Spinal cord (tissue), 10 donors: ENCODE measurements around the gene MYMK. TPM values are rescaled to one million over a fixed set of nuclear protein-coding genes. Genes with fewer than 3 reads are reported as not detected.

Experiments used
- DNase-seq, 6 donors: peaks; one replicate each; pipeline versions ENCODE4 v3.0.0 to v3.0.0-alpha.2; 2013 to 2015; ENCODE audit warnings: low spot score in 6 of 6, low read depth in 4 of 6
- H3K27ac ChIP-seq: one replicate; pipeline ENCODE4 v1.5.1; 2013; ENCODE audit warnings: low read depth, low read length, control low read depth
- H3K27me3 ChIP-seq: one replicate; pipeline ENCODE4 v1.6.1; 2013; ENCODE audit warnings: low read length; ENCODE audit not compliant: control insufficient read depth, insufficient read depth
- H3K36me3 ChIP-seq: one replicate; pipeline ENCODE4 v1.6.1; 2013; ENCODE audit warnings: low read length; ENCODE audit not compliant: control insufficient read depth, insufficient read depth
- H3K4me1 ChIP-seq: one replicate; pipeline ENCODE4 v1.6.1; 2013; ENCODE audit warnings: low read length; ENCODE audit not compliant: control insufficient read depth, insufficient read depth
- H3K4me3 ChIP-seq: one replicate; pipeline ENCODE4 v1.5.1; 2013; ENCODE audit warnings: low read depth, low read length, control low read depth
- H3K9me3 ChIP-seq: one replicate; pipeline ENCODE4 v1.6.1; 2013; ENCODE audit warnings: low read length; ENCODE audit not compliant: control insufficient read depth, insufficient read depth
- WGBS: methylation state at CpG from one replicate; pipeline ENCODE4 v1.1.5; 2013; ENCODE audit warnings: missing lambda C conversion rate; ENCODE audit not compliant: insufficient coverage; 5-methylcytosine and 5-hydroxymethylcytosine counted together
- polyA plus RNA-seq, 2 donors: library from polyadenylated mRNA; unstranded; fragments of 120-200 nt; gene quantifications; one replicate each; pipeline ENCODE4 v1.2.1, GENCODE V29; 2013; ENCODE audit not compliant: insufficient read length in 2 of 2
- total RNA-seq, 2 donors: library from RNA; depleted of rRNA in 1 of 2; stranded (reverse); fragments of 120-200 nt in 1 of 2; fragments of >200 nt in 1 of 2; gene quantifications; one replicate each; pipeline versions ENCODE4 v1.2.3 to v1.2.4, GENCODE V29; 2013 to 2014
- donor health status: healthy.

MYMK gene
- total and polyA plus RNA-seq, 4 donors = 0.26 TPM; not detected in 3

DNA sequence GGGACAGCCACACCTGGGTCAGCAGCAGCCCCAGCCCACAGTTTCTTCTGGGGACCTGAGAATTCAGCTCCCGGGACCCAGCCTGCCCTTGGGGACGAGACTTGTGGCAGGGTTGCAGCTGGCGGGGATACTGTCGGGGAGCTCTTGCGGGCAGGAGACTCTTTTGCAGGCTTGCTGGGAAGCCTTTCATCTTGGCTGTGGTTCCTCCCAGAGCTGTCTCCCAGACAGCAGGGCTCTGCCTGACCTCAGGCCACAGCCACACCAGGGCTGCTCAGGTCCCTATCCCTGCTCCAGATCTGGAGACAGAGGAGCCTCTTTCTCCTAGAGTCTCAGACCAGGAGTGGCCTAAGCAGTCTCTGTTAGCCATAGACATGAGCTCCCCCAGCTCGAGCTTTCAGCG, 4.7 kb upstream of the MYMK start:
- H3K4me3 ChIP-seq = no peak overlapping the region
- no peak for DNase-seq
- H3K27ac ChIP-seq = no peak overlapping the region
- H3K4me1 ChIP-seq = peaks cover 68% of the 10 kb centered on the region
- H3K36me3 ChIP-seq = no peaks in the 10 kb centered on the region
- H3K27me3 ChIP-seq = peaks cover 4% of the 10 kb centered on the region
- no peaks in the 10 kb centered on the region for H3K9me3 ChIP-seq
- 76% methylated on average over 7 of the region's 7 CpGs for WGBS

DNA sequence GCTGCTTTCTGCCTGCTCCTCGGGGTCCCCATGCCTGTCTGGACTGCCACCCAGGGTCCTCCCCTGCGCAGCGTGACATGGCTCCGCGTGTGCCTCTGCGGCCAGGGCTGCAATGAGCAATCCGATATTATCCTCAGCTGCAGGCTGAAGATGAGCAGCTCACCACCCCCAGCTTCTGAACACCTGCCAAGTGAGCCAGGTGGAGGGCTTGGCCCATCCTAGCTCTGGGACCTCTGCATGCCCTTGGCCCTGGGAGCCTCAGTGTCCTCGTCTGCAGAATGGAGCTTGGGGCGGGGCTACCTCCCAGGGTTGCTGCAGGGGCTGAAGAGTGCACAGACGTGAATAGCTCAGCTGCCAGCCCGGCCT, 4.1 kb upstream of the MYMK start:
- H3K27ac ChIP-seq = no peak overlapping the region
- H3K27me3 ChIP-seq = peaks cover 3% of the 10 kb centered on the region
- no peaks in the 10 kb centered on the region for H3K36me3 ChIP-seq
- no peak for DNase-seq
- 62% methylated on average over 10 of the region's 11 CpGs for WGBS
- H3K9me3 ChIP-seq = no peaks in the 10 kb centered on the region
- peaks cover 66% of the 10 kb centered on the region for H3K4me1 ChIP-seq
- H3K4me3 ChIP-seq = no peak overlapping the region

DNA sequence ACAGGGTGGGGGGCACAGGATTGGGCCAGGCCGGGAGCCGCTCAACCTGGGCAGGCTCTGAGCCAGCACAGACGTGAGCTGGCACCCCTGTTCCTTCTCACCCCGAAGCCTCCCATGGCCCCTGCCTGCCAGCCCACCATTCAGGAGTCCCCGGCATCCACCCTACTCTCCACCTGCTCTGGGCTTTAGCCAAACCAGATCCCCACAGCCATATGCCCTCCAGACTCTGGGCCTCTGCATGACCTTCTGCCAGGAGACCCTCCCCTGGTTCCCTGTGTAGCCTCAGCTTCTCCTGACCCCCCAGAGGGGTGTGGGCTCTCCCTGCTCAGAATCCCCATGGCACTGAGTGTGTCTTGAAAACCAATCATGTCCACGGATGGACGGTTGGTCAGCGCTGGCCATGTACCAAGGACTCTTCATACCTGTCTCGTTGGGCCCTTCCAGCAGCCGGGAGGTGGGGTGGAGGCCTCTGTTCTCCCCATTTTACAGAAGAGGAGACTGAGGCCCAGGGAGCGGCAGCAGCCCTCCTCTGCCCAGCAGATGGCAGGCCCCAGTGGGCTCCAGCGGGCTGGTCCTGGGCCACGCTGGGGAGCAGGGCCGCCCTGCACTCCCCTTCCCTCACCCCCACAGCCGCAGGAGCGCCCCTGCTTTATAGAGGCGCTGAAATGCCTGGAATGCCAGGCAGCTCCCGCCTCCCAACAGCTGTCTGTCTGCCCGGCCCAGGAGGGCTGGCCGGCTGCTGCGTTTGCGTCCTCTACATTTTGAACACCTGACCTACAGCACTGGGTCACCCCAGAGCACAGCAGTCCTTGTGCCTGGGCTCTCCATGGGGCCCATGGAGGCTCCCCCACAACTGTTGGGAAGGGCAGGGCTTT, 3.5 kb upstream of the MYMK start:
- Histone ChIP-seq H3K27ac (no peak overlapping the region), H3K4me1 (peaks cover 60% of the 10 kb centered on the region), H3K9me3 (no peaks in the 10 kb centered on the region), H3K4me3 (no peak overlapping the region), H3K36me3 (no peaks in the 10 kb centered on the region), H3K27me3 (peaks cover 3% of the 10 kb centered on the region)
- no peak for DNase-seq
- WGBS = 55% methylated on average over 21 of the region's 22 CpGs

DNA sequence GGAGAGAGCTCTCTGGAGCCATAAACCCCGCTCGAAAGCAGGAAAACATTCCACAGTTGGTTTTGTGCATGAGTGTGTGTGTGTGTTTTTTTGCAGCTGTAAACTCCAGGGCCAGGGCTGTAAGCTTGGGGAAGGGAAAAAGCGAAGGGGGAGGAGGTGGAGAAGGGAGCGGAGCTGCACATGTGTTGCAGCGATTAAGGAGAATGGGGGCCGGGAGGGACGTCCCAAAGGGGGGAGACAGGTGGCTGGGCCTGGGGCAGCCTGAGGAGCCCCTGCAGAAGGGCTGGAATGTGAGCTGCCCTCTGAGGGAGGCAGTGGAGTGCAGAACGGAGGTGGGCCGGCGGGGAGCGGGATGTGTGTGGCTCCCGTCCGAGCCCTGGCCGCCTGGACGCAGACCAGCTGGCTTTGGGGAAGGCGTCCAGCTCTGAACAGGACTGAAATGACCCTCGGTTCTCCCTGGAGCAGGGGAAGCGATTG, 2.7 kb upstream of the MYMK start:
- Histone ChIP-seq H3K4me1 (peaks cover 53% of the 10 kb centered on the region), H3K9me3 (no peaks in the 10 kb centered on the region), H3K27me3 (peaks cover 3% of the 10 kb centered on the region), H3K36me3 (no peaks in the 10 kb centered on the region), H3K4me3 (no peak overlapping the region), H3K27ac (peak overlapping the region; percentile 16)
- DNase-seq = peak in 2 of 6 donors; percentile 66 to 74
- 19% methylated on average over 18 of the region's 18 CpGs for WGBS

DNA sequence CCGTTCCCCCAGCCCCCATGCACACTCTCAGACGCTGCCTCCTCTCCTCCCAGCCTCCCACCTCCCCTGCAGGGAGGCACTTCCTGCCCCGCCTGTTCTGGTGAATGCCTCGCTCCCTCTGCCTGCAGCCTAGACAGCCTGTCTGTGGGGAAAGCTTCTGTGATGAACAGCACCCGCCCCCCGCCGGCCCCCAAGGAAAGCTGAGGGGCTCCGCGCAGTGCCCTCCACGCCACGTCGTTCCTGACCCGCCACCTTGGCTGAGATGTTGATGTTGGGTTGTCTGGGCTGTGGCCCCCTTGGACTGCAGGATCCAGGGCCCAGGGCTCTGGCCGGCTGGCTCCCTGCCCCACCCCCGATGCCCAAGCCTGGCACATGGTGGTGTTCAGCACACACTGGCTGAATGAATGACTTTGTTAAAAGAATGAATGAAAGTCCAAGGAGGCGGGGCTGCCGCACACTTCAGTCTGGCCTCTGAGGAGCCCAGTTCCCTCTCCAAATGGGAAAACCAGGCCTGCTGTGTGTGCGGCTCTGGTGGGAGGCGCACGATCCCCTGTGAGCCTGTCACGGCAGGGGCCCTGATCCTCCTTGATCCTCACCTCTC, 2.1 kb upstream of the MYMK start:
- Histone ChIP-seq H3K4me3 (no peak overlapping the region), H3K27me3 (peaks cover 3% of the 10 kb centered on the region), H3K4me1 (peaks cover 48% of the 10 kb centered on the region), H3K36me3 (no peaks in the 10 kb centered on the region), H3K27ac (peak overlapping the region; percentile 16), H3K9me3 (no peaks in the 10 kb centered on the region)
- 31% methylated on average over 21 of the region's 21 CpGs for WGBS
- DNase-seq = peak in 2 of 6 donors; percentile 37 to 70

DNA sequence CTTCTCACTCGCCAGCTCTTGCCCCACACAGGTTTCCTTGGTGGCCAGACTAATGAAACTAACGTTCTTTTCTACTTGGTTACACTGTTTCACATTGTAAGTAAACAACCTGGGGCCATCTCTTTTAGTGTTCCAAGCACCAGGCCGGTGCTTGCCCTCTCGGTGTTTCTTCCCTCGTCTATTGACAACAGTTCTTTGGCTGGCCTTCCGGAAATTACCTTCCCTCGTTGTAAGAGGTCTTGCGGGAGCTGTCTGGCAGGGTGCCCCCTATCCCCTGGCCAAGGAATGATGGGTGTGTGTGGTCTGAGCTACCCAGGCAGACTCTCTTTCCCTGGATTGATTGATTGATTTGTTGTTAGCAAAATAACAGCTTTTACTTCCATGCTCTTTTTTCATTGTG, 918 bp upstream of the MYMK start:
- Histone ChIP-seq H3K4me3 (no peak overlapping the region), H3K27me3 (peaks cover 3% of the 10 kb centered on the region), H3K36me3 (no peaks in the 10 kb centered on the region), H3K4me1 (peaks cover 48% of the 10 kb centered on the region), H3K27ac (no peak overlapping the region), H3K9me3 (no peaks in the 10 kb centered on the region)
- 65% methylated on average over 4 of the region's 8 CpGs for WGBS
- no peak for DNase-seq

DNA sequence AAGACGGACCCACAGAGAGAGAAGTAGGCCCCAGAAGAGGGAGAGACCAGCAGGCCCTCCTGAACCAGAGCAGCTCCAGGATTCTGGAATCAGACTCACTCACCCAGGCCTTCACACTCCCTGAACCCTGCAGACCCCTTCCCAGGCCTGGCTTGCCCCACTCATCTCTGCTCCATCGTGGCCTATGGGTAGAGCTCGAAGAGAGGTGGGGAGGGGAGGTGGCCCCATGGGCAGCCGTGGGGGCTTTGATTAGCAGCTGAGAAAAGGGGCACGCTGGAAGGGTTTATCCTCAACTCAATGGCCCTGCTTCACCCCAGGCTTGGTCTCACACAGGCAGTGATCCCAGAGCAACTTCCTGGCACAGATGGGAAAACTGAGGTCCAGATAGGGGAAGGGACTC, 613 bp downstream of the MYMK start:
- WGBS = 92% methylated on average over 2 of the region's 5 CpGs
- no peak overlapping the region for H3K27ac ChIP-seq
- peaks cover 39% of the 10 kb centered on the region for H3K4me1 ChIP-seq
- H3K36me3 ChIP-seq = no peaks in the 10 kb centered on the region
- no peaks in the 10 kb centered on the region for H3K9me3 ChIP-seq
- no peak for DNase-seq
- H3K27me3 ChIP-seq = peaks cover 3% of the 10 kb centered on the region
- H3K4me3 ChIP-seq = no peak overlapping the region

DNA sequence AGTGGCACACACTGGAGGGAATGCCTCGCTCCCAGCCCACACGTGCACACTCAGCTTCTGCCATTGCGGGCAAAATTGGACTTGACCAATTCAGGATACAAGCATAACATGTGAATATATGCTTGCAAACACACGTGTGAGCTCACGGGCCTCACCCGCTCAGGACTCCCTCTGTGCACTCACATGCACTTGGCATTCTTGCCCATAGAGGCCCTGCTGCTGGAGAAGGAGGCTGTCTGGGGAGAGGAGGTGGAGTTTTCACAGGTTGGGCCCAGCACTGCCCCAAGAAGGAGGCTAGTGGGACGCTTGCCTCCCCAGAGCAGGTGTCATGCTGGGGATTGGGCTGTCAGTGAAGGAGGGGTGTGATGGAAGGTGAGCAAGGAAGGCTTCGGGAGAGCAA, 1.7 kb downstream of the MYMK start:
- Histone ChIP-seq H3K4me1 (peaks cover 29% of the 10 kb centered on the region), H3K27ac (no peak overlapping the region), H3K36me3 (no peaks in the 10 kb centered on the region), H3K27me3 (no peaks in the 10 kb centered on the region), H3K9me3 (no peaks in the 10 kb centered on the region), H3K4me3 (no peak overlapping the region)
- WGBS = 88% methylated on average over 7 of the region's 8 CpGs
- DNase-seq = no peak

DNA sequence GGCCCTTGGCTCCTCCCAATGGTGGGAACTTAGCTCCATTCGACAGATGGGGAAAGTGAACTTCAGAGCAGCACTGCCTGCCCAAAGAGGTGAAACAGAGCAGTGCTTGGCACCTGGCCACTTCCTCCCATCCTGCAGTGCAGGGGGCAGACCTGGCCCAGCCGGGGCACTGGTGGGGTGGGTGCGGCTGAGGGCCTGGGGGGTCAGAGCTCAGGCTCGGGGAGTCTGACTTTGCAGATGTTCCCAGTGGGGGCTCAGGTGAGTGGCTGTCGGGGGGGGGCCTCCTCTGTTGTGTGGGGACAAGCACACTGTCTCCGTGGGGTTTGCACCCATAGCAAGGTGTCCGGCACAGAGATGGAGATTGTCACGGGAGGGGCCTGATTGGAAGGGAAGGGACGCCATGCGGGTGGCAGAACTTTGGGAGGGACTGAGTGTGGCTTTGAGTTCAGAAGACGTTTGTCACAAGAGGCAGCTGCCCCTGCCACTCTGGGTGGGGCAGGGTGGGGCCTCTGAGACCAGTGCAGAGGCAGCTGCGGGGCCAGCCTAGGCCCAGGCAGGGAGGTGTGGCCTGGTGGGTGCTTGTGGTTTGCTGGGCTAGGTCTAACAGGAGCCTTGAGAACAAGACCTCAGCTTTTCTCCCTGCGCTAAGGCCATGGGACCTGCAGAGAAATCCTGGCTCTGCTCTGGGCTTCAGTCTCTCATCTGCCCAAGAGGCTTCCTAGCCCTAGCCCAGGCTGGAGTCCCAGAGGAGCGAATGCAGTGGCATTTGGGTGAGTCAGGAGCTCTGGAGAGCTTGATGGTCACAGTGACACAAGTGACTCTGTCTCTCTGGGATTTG, 2.5 kb downstream of the MYMK start:
- no peak for DNase-seq
- peaks cover 21% of the 10 kb centered on the region for H3K4me1 ChIP-seq
- no peaks in the 10 kb centered on the region for H3K36me3 ChIP-seq
- 86% methylated on average over 14 of the region's 14 CpGs for WGBS
- H3K27me3 ChIP-seq = no peaks in the 10 kb centered on the region
- H3K4me3 ChIP-seq = no peak overlapping the region
- H3K9me3 ChIP-seq = no peaks in the 10 kb centered on the region
- no peak overlapping the region for H3K27ac ChIP-seq
